Left cardiac atrium (tissue), 4 donors: ENCODE measurements around the gene TBX10. TPM values are rescaled to one million over a fixed set of nuclear protein-coding genes. Genes with fewer than 3 reads are reported as not detected.
"Not testable (repeated sequence)": the region's sequence is repeated elsewhere in the genome, so short reads cannot be mapped to it uniquely, and the experiment has no call there.

Experiments used
- ATAC-seq, 2 donors: fragments of 200-7000 bp; cut with Tn5 transposase; one replicate each; pipeline ENCODE4 v1.9.1; 2020; ENCODE audit warnings: mild to moderate bottlenecking in 2 of 2, moderate library complexity in 2 of 2
- DNase-seq: peaks from one replicate; pipeline ENCODE4 v3.0.0-alpha.2; 2020
- intact Hi-C, 2 donors: fragments of 100-400 bp; cut with DNase I; formaldehyde crosslinking; loops; one replicate each; pipeline versions ENCODE4 v1.14.1 to v1.15.1; 2022 to 2023
- total RNA-seq, 2 donors: library from RNA; stranded (reverse); fragmentation: NEBNext Ultra II Directional; extraction: Animal tissue kit (Norgen Biotek cat#: 25700); gene quantifications; one replicate each; pipeline ENCODE4 v1.2.1, GENCODE V29; 2021
- donor health status: DM: no; HTN: yes; CAD: no.
- donor health status: DM: no; HTN: yes; CAD: no; lungs with severe emphysema.
- donor health status: DM: yes; HTN: yes; CAD: no.
- donor health status: Dilated cardiomyopathy.

Gene TBX10
- total RNA-seq, 2 donors from 2014 or later = not detected

DNA sequence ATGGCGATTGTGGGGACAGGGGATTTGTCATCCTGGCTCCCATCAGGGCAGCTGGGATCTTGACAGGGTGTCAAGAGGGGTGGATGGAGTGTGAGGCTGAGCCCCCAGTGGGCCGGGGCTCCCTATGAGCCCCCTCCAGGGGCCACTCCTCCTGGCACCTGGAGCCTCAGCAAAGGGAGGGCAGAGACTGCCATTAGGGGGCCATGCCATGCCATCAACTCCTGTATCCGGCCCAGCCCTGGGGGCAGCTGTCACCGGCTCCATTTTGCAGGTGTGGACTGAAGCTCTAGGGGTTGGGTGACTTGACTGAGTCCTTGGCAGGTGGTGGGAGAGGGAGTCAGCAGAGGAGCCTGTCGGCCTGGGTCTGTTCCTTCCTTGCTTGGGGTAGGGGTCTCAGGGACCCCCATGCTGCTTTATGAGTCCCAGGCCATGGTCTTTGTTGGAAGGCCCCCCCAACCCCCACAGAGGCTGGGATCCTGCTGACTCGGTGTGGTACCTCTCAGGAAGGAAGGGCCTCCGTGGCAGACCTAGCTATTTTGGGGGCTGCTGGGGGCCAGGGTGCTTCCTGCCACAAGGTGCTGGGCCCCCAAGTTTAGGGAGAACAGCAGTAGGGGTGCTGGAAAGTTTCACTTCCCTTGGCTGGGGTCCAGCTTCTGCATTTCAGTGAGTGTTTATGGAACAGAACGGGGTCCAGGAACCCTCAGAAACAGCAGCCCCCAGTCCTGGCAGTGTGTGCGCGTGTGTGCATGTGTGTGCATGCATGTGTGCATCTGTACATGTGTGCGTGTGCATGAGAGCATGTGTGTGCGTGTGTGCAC, 9.4 kb upstream of the TBX10 start:
- DNase-seq (peak; percentile 19), ATAC-seq (no peak)
- intact Hi-C loops = no loop called here

DNA sequence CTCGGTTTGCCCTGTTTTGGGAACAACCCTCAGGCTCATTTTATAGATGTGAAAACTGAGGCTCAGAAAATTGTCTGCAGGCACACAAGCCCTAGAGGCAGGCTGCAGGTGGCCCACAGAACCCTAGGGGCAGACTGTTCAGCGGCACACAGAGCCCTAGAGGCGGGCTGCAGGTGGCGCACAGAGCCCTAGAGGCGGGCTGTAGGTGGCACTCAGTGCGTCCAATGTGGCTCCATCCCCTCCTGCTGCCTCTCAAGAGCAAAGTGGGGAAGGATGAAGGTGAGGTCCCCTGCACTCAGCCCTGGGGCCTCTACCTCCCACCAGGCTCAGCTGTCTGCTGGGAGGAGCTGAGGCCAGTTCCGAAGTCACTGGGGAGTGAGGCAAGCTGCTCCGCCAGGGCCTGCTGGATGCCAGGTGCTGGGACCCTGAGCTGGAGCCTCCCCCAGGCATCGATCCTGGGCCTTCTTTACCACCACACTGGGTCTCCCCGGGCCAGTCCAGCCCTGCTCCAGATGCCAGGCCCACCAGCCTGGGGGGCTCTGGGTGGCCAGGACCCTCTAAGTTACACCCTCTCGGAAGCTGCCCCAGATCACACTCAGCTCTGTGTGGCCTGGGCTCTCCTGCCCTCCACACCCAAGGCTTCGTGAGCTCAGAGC, 8.7 kb upstream of the TBX10 start:
- intact Hi-C loops = no loop called here
- no peak for ATAC-seq
- peak; percentile 18 for DNase-seq

DNA sequence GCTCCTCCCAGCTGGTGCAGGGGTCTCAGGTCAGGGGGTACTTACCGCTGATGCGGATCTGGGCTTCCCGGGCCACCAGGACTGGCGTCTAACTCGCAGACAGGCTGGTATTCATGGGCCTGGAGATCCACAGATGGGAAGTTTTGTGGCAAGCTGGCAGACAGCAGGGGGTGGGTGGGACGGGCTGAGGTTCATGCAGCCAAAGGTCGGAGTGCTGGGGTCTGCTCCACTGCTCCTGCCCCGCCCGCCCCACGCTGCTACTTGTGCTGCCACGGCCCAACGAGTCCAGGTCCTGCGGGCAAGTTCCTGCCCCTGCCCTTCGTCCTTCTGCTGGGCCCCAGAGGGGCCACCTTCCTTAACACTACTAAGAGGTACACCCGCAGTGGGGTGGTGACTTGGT, 7.9 kb upstream of the TBX10 start:
- DNase-seq = peak; percentile 15
- intact Hi-C loops = no loop called here
- no peak for ATAC-seq

DNA sequence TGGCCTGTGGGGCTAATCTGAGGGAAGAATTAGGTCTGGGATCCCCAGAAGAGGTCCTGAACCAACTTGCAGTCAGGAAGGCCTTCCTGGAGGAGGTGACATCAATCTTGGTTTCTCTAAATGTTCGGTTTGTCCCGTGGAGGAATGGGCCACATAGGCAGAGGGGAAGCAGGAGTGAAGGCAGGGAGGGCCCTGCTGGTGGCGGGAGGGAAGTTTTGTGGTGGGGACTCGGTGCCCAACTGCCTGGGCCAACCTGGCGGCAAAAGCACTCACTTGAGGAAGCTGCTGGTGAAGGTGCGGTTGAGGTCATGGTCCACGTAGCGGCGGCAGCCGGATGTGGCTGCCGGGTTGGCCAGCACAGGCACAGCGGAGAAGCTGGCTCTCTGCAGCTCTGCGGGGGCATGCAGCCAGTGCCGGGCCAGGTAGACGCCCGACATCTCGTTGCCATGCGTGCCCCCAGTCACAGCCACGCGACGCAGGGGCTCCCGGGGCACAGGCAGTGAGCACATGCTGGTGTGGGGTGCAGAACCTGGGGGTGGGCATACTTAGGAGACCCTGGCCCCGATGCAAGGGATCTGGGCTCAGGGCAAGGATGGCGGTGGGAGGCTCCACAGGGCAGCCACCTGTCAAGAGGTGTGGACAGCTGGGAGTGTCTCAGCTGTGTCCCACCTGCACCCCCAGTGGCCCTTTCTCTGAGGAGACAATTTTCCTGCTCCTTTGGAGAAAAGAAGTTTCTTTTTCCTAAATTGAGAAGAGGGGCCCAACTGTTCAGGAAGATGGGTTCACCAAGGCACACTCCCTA, 7.2 kb upstream of the TBX10 start:
- ATAC-seq (no peak), DNase-seq (peak; percentile 22)
- intact Hi-C loops = no loop called here

DNA sequence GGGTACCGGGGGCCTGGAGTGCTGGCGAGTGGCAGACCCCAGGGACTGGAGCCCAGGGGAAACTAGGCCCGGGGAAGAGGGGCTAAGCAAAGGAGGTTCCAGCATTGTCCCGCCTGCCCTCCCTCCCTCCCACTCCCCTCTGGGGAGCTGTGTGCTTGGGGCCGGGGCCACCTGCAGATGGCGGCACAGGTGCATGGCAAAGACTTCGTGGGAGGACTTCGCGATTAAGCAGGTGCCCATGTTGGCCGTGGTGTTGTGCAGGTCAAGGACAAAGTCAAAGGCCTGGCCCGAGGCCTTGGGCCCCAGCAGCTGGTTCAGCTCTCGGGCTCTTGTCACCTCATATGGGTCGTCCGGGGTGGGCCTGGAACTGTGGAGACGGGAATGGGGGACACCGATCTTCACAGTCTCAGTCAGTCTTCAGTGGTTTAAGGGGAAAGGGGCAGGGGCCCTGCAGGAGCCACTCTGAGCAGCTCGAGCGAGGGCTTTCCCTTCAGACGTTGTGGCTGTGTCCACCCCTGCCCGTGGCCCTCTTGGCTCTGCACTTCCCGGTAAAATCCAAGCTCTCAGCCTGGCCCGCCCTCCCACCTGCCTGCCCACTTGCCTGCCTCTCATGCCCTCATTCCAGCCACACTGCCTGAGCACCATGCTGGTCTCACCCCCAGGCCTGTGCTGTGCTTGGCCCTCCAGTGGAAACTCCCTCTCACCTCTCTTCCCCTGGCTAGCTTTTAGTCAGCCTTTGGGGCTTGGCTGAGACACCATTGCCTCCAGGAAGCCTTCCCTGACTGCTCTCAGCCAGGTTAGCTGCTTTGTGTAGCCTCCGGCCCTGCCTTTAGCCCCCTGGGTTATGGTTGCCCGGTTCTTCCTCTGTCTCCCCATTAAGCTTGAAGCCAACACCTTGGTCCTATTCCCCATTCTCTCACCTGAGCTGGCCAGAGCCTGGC, 6.2 kb upstream of the TBX10 start:
- ATAC-seq = no peak
- peak; percentile 11 for DNase-seq
- intact Hi-C loops = no loop called here

DNA sequence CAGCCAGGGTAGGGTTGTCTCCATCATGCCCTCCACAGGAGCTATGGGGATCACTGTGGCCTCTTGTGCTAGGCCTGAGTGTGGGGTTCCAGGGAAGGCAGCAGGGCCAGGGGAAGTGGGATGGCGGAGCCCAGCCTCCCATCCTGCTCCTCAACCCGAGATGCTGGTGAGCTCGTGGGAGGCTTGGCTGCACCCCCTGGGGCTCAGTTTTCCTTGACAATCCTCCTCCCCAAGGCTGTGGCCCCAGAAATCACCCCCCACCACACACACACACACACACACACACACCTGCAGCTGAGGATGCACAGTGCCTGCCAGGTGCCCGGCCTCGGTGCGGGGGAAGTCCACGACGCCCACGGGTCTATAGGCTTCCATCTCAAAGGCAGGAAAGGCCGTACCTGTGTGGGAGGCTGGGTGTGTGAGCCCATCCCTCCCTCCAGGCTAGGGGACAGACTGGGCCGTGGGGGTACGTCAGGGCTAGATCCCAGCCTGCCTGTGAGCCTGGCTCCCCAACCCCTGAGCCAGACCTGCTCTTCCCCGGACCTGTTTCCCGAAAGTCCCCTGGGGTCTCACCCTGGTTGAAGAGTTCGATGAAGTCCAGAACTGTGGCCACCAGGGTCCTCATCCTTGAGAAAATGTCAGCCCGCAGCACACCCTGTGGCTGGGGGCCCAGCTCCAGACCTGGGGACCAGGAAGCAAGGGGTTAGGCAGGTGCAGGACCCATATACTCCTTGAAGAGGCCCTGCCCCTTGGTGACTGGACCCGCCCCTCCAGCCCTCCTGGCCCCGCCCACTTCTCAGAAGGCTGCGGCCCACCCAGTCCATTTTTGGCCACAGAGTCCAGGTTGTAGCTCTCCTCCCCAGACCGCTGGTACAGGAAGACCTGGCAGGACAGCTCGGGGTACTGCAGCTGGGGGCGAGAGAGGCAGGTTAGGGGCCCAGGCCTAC, 5.2 kb upstream of the TBX10 start:
- ATAC-seq = no peak
- intact Hi-C loops = no loop called here
- peak; percentile 18 for DNase-seq

DNA sequence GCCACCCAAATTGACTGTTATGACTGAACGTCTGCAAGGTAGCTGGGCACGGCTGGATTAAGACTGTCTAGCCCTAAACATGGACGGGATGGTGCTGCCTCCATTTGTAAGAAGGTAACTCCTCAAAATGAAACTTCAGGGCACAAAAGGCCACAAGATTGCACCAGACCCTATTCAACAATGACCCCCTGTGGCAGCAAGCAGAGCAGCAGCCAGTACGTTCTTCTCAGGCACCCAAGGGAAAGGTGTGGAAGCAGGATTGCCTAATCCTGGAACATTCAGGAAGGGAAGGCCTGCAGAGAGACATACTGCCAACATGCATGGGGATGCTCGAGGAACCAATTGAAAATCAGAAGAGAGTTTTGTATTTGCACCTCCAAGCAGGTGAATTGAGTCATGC, 4.5 kb upstream of the TBX10 start:
- ATAC-seq = no peak
- intact Hi-C loops = no loop called here
- no peak for DNase-seq

DNA sequence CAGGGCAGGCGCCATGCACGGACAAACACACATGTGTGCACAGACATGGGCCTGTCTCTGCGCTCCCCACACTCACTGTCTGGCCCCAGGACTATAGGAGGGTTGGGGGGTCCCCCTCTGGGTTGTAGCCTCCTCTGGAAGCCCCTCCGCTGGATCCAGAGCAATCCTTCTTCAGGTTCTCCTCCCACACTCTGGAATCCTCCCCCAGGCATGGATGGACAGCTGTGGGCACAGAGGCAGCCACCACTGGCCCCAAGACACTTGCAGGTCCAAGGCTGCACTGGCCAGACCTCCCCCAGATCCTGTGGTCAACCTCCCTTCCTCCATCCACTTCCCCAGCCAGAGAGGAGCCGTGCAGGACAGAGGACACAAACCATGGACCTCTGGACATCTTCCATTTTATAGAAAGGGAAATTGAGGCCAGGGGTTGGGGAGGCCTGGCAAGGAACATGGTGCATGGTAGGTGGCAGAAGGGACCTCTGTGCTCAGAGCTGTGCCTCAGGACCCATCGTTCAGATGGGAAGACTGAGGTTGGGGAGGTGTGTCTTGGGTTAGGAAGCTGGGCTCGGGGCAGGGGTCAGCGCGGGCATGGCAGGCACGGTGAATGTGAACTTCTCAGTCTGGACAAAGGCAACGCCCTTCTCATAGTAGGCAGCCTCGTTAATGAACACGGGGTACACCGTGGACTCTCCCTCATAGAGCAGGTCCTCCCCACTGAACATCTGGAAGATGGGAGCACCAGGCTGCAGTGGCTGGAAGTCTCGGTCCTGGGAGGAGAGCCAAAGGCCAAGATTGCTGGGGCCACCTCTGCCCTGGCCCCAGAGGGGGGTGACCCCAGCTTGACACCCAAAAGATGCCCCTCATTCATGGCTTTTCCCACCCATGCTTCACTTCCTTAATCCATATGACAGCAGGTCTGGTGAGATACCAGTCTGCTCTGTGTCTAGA, 2.9 kb upstream of the TBX10 start:
- ATAC-seq (no peak), DNase-seq (no peak)
- intact Hi-C loops = no loop called here

DNA sequence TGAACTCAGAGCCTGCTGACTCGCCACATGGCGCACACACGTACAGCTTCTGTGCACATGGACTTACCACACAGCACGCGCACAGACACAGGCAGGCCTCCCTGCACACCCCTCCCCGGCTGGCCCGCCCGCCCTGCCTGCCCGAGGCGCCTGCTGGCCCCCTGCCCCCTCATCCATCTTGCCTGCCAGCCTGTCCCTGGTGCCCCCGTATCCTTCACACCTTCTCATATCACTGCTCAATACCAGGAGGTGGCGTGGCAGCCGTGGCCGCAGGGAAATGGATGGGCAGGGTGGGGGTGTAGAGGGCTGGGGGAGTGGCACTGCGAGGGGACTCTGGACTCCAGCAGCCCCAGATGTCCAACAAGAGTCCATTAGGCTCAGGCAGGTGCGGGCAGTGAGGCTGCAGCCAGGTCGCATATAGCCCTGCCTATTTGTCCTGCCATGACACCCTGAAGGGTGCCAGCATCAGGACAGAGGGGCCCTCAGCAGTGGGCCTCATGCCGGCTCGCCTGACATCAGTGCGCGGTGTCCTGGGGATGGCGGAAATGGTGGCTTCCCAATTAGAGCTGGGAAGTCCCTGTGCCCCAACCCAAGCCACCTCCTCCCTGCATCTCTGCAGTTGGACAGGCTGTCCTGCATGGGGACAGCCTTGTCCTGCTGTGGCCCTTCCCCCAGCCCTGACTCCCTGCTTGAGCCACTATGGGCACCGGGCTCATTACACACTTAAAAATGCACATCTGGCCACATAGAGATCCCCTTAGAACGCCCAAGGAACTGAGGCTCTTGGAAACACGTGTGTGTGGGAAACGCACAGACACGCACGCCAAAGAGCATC, 2.0 kb upstream of the TBX10 start:
- ATAC-seq (no peak), DNase-seq (peak; percentile 19)
- intact Hi-C loops = no loop called here

DNA sequence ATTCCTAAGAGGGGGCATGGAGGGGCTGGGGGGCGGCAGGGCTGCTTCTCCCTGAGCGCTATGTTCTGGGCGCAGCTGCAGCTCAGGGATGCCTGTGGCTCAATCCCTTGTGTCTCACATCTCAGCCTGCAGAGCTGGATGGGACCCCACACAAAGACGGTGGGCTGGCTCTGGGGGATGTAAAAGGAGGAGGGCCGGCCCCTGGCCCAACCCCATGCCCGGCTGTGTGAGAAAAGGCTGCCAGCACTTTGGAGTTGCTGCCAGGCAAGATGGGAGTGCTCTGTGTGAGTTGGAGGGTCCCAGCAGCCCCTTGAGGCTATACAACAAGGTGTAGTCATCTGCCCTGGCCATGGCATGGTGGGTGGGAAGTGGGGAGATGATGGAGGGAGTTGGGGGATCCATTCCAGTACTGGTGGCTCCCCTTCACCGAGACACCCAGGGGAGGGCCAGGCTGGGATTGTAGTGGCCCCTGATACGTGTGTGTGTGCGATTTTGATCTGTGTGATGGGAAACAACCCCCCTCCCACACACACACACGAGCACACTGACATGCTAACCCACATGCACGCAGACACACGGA, 1.3 kb upstream of the TBX10 start:
- no peak for ATAC-seq
- DNase-seq = no peak
- intact Hi-C loops = no loop called here

DNA sequence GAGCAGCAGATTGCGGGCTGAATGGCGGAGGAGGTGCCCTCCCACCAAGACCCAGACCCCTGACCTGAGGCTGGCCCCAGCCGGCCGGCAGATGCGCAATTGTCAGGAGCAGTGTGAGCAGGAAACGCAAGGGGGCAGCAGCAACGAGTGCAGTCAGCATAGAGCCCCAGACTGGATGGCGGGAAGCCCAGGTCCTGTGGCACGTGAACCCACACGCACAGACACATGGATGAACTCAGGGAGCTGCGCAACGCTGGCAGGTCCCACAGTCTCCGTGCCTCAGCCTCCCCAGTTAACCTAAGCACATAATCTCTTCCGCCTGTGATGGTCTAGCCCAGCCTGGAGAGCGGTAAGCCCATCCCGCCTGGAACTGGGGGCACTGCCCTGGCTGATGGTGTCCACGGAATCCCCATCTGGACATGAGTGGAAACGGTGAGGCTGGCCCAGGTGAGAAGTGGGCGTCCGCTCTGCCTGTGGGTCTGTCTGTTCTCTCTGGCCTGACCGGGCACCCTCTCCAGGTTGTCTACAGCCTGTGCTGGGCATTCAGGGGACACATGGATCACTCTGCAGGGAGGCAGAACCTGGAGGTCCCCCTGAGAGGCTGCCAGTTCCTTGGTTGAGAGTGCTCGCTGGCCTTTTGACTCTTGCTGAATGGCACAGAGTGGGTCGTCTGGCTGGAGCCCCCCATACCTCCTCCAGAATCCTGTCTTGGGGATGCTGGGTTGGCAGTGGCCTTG, 626 bp upstream of the TBX10 start:
- intact Hi-C loops = no loop called here
- DNase-seq = peak; percentile 67
- peak; percentile 59 to 83 for ATAC-seq

DNA sequence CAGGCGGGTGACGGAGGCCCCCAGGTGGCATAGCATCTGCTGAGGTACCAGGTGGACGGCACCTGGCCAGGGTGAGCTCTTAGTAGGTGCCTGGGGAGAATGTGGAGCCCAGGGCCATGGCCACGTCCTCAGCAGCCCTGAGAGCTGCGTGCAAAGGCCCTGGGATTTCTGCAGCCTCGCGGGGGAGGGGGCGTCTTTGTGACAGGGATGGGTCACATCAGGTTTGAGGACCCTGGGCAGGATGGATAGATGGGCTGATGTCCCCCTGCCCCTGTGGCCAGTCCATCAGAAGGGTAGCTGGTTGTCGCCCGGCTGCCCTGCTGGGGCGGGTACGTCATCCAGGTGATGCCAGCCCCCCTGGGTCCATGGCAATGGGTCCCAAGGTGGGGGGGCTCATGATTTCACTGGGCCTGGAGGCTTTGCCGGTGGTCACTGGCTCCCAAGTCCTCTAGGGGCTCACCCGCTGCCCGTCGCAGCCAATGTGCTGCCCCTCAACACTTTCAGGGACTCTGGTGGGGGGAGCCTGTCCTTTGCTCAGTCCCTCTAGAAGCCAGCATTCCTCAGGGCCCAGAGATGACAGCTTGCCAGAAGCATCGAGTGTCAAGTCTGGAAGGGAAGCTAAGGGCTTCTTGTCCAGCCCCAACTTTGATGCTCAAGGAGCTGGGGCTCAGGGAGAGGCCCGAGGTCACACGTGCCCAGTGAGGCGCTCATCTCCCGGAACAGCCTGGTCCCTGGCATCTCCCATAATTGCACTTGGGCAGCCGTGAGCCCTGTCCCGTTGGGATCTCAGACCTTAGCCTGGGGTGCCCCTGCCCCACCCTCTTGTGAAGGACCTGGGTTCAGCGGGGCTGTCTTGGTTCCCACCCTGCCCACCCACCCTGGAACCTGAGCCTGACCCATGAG, 777 bp downstream of the TBX10 start:
- intact Hi-C loops = no loop called here
- DNase-seq = peak; percentile 16

DNA sequence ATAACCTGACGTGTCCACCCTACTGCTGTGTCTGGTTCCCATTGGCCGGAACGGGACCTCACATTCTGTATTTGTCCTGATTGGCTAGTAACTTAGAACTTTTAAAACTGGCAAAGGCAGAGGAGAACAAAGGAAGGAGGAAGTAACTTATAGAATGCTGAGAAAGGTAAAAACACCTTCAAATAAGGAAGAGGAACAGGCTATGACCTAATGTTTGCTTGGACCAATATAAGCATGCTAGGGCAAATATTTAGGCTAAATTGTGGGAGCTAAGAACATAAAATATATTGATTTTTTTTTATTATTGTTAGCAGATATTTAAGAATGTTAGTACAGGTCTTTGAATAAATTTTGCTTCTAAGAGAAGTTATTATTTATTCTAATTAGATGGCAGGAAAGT, 2.1 kb downstream of the TBX10 start:
- DNase-seq, intact Hi-C loops: not testable (repeated sequence)

More for the DNA sequence above, 777 bp downstream of the TBX10 start:
- no peak for ATAC-seq

DNA sequence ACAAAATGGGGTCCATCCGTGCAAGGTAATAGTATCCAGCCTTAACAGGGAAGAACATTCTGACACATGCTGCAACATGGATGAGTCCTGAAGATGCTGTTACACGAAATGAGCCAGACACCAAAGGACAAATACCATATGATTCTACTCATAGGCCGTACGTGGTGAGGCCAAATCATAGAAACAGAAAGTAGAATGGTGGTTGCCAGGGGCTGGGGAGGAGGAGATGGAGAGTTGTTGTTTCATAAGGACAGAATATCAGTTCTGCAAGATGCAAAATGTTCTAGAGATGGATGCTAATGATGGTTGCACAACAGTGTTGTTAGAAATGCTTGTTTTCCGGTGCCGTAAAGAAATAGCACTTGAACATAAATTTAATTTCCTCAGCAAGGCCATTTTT, 2.6 kb downstream of the TBX10 start:
- ATAC-seq = no peak
- intact Hi-C loops = no loop called here
- DNase-seq = no peak

More for the DNA sequence above, 2.1 kb downstream of the TBX10 start:
- not testable (repeated sequence) for ATAC-seq
